Stimulated activated CD4-positive, alpha-beta T cell treated with anti-CD3 and anti-CD28 coated beads, Interleukin-15, amount 100 ng/mL, for 48 hours (primary cell): ENCODE data around the gene RUNX1.

Experiments
- DNase-seq, 2 donors: peaks; one replicate each; pipeline ENCODE4 v3.0.0-alpha.2; 2020; ENCODE audit warnings: low read depth in 2 of 2

RUNX1 gene

GRCh38 chr21:34857122-34857713 lies 191.9 kb downstream of the RUNX1 start:
- DNase-seq: no peak

- no peak for DNase-seq
Observed at GRCh38 chr21:34852448-34852847, 196.7 kb downstream of the RUNX1 start.

- DNase-seq: no peak
Observed at GRCh38 chr21:34850166-34850690, 198.9 kb downstream of the RUNX1 start.

- DNase-seq: no peak
Observed at GRCh38 chr21:34846601-34847112, 202.4 kb downstream of the RUNX1 start.

GRCh38 chr21:34845521-34846451 lies 203.3 kb downstream of the RUNX1 start:
- DNase-seq: no peak

GRCh38 chr21:34844924-34845238 lies 204.2 kb downstream of the RUNX1 start:
- DNase-seq: no peak

GRCh38 chr21:34844013-34844923 lies 204.8 kb downstream of the RUNX1 start:
- DNase-seq: no peak

GRCh38 chr21:34843562-34843961 lies 205.5 kb downstream of the RUNX1 start:
- DNase-seq: no peak

GRCh38 chr21:34841154-34841553 lies 207.9 kb downstream of the RUNX1 start:
- DNase-seq: no peak

- no peak for DNase-seq
Observed at GRCh38 chr21:34840693-34841092, 208.4 kb downstream of the RUNX1 start.

GRCh38 chr21:34838956-34839820 lies 209.9 kb downstream of the RUNX1 start:
- no peak for DNase-seq

- no peak for DNase-seq
Observed at GRCh38 chr21:34836933-34837505, 212.1 kb downstream of the RUNX1 start.

- peak; percentile 42 to 46 for DNase-seq
Observed at GRCh38 chr21:34836103-34836932, 212.8 kb downstream of the RUNX1 start.

GRCh38 chr21:34835526-34835925 lies 213.6 kb downstream of the RUNX1 start:
- DNase-seq: no peak

GRCh38 chr21:34834852-34835501 lies 214.1 kb downstream of the RUNX1 start:
- DNase-seq: no peak

- DNase-seq: no peak
Observed at GRCh38 chr21:34834290-34834689, 214.8 kb downstream of the RUNX1 start.

- DNase-seq: no peak
Observed at GRCh38 chr21:34833465-34833864, 215.6 kb downstream of the RUNX1 start.

GRCh38 chr21:34830386-34831170 lies 218.5 kb downstream of the RUNX1 start:
- DNase-seq: no peak
